ENCODE data around the gene TAS2R50. TPM values are rescaled to one million over a fixed set of nuclear protein-coding genes. Genes with fewer than 3 reads are reported as not detected.

The TAS2R50 gene
- total RNA-seq, 2 donors from 2014 or later: 2.7 TPM; not detected in 1

DNA sequence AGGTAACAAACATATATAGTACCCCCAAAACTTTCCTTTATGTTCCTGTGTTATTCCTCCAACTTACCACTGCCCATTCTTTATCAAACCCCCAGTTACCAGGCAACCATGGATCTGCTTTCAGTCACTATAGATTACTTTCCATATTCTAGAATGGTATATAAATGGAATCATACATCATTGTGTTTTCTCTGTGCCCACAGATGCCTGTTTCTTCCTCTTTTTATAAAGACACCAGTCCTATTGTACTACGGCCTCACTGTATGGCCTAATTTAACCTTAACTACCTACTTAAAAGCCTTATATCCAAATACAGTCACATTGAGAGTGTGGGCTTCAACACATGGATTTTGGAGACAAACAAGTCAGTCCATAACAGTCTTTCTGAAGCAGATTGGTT lies 50.2 kb downstream of the TAS2R50 start:
- Histone ChIP-seq H3K4me3 (no peak overlapping the region), H3K36me3 (no peaks in the 10 kb centered on the region), H3K27me3 (replicated peaks; ENCODE audit: insufficient read depth) (no peaks in the 10 kb centered on the region), H3K4me1 (replicated peaks) (no peaks in the 10 kb centered on the region), H3K9me3 (no peaks in the 10 kb centered on the region), H3K27ac (no peak overlapping the region)
- no peak for DNase-seq (ENCODE audit: low spot score)
- 97% methylated on average over 1 of the region's 1 CpG for WGBS
- no peak for TF ChIP-seq POLR2AphosphoS5 (IDR thresholded peaks at IDR 0.05)
- no peak for TF ChIP-seq POLR2A (IDR thresholded peaks at IDR 0.05)
- TF ChIP-seq, protein P1, sequence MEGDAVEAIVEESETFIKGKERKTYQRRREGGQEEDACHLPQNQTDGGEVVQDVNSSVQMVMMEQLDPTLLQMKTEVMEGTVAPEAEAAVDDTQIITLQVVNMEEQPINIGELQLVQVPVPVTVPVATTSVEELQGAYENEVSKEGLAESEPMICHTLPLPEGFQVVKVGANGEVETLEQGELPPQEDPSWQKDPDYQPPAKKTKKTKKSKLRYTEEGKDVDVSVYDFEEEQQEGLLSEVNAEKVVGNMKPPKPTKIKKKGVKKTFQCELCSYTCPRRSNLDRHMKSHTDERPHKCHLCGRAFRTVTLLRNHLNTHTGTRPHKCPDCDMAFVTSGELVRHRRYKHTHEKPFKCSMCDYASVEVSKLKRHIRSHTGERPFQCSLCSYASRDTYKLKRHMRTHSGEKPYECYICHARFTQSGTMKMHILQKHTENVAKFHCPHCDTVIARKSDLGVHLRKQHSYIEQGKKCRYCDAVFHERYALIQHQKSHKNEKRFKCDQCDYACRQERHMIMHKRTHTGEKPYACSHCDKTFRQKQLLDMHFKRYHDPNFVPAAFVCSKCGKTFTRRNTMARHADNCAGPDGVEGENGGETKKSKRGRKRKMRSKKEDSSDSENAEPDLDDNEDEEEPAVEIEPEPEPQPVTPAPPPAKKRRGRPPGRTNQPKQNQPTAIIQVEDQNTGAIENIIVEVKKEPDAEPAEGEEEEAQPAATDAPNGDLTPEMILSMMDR (IDR thresholded peaks at IDR 0.05): no peak
- intact Hi-C loops (cut with DNase I): no loop called here

Other genes with a start within 250 kb of the TAS2R50 start
- gene TAS2R7, start 184.3 kb downstream of the TAS2R50 start, total RNA-seq: not detected
- gene TAS2R8, start 179.6 kb downstream of the TAS2R50 start, total RNA-seq: not detected
- gene TAS2R9, start 176.7 kb downstream of the TAS2R50 start, total RNA-seq: not detected
- gene TAS2R10, start 160.6 kb downstream of the TAS2R50 start, total RNA-seq: under 1 TPM in 1 of 2 donors, not detected in 1; 0.41 TPM
- 10 to 100 TPM in 1 of 2 donors, 1 to 10 TPM in 1; 7.9 to 66.9 TPM for gene PRR4, start 137.4 kb downstream of the TAS2R50 start, total RNA-seq
- 10 to 100 TPM in 1 of 2 donors, 1 to 10 TPM in 1; 5.3 to 64.4 TPM for gene PRH1, start 102.7 kb downstream of the TAS2R50 start, total RNA-seq
- gene TAS2R13, start 77.3 kb downstream of the TAS2R50 start, total RNA-seq: 1 to 10 TPM; 1.1 to 1.4 TPM
- 1 to 10 TPM in 1 of 2 donors, not detected in 1; 1.8 TPM for gene PRH2, start 57.7 kb downstream of the TAS2R50 start, total RNA-seq
- gene TAS2R14, start 47.6 kb downstream of the TAS2R50 start, total RNA-seq: 1 to 10 TPM; 2.1 to 3.7 TPM
- 1 to 10 TPM; 1.2 to 3.6 TPM for gene TAS2R20, start 11.4 kb upstream of the TAS2R50 start, total RNA-seq
- 1 to 10 TPM; 1.2 to 6.1 TPM for gene TAS2R19, start 35.7 kb upstream of the TAS2R50 start, total RNA-seq
- gene TAS2R31, start 44.5 kb upstream of the TAS2R50 start, total RNA-seq: 1 to 10 TPM in 1 of 2 donors, under 1 TPM in 1; 0.59 to 5.1 TPM
- gene TAS2R46, start 75.4 kb upstream of the TAS2R50 start, total RNA-seq: 1 to 10 TPM; 1.9 to 2.0 TPM
- 1 to 10 TPM in 1 of 2 donors, under 1 TPM in 1; 0.36 to 3.6 TPM for gene TAS2R43, start 105.4 kb upstream of the TAS2R50 start, total RNA-seq
- gene TAS2R30, start 147.7 kb upstream of the TAS2R50 start, total RNA-seq: 1 to 10 TPM; 1.5 to 3.7 TPM
- 10 to 100 TPM in 1 of 2 donors, 1 to 10 TPM in 1; 9.8 to 10.8 TPM for gene SMIM10L1, start 184.3 kb upstream of the TAS2R50 start, total RNA-seq
- not detected for gene TAS2R42, start 200.0 kb upstream of the TAS2R50 start, total RNA-seq